HL-60 (cell line): ENCODE measurements around the gene PHF14.

Experiments
- GABPA ChIP-seq: IDR thresholded peaks from 2 replicates; pipeline ENCODE4 v1.6.1; 2012; ENCODE audit warnings: low read depth
- POLR2AphosphoS5 ChIP-seq: IDR thresholded peaks from 2 replicates; pipeline ENCODE4 v1.6.1; 2012; ENCODE audit warnings: low read depth
- SPI1 ChIP-seq: IDR thresholded peaks from 2 replicates; pipeline ENCODE4 v1.6.1; 2012; ENCODE audit warnings: low read depth, mild to moderate bottlenecking, borderline replicate concordance
- TF ChIP-seq, protein P1 (sequence below): IDR thresholded peaks from one replicate; pipeline ENCODE4 v1.5.1; 2011; ENCODE audit warnings: low read length, control low read depth, inconsistent platforms; ENCODE audit not compliant: insufficient read depth

GRCh38 chr7:11212816-11213215, 239.1 kb downstream of the PHF14 start:
- TF ChIP-seq, protein P1, sequence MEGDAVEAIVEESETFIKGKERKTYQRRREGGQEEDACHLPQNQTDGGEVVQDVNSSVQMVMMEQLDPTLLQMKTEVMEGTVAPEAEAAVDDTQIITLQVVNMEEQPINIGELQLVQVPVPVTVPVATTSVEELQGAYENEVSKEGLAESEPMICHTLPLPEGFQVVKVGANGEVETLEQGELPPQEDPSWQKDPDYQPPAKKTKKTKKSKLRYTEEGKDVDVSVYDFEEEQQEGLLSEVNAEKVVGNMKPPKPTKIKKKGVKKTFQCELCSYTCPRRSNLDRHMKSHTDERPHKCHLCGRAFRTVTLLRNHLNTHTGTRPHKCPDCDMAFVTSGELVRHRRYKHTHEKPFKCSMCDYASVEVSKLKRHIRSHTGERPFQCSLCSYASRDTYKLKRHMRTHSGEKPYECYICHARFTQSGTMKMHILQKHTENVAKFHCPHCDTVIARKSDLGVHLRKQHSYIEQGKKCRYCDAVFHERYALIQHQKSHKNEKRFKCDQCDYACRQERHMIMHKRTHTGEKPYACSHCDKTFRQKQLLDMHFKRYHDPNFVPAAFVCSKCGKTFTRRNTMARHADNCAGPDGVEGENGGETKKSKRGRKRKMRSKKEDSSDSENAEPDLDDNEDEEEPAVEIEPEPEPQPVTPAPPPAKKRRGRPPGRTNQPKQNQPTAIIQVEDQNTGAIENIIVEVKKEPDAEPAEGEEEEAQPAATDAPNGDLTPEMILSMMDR: no peak
- TF ChIP-seq SPI1 (no peak), GABPA (no peak), POLR2AphosphoS5 (no peak)
